ENCODE measurements around the gene CYP51A1.
"Not testable (repeated sequence)": the region's sequence is repeated elsewhere in the genome, so short reads cannot be mapped to it uniquely, and the experiment has no call there.

Gene CYP51A1

DNA sequence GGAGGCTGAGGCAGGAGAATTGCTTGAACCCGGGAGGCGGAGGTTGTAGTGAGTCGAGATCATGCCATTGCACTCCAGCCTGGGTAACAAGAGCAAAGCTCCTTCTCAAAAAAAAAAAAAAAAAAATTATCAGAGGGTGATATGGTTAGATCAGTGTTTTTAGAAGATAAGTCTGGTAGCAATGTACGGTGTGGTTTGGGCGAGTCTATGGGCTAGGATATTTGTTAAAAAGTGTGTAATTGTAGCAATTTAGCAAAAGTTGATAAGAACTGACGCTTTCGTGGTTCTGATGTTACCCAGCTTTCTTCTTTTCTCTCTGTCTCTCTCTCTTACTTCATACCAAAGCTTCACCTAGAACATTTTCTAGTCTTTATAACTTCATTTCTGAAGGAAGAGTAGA lies 6.9 kb upstream of the CYP51A1 start:
- Mint-ChIP-seq H3K27ac (no peak overlapping the region), H3K36me3 (ENCODE audit: low read depth) (no peaks in the 10 kb centered on the region), H3K9me3 (no peaks in the 10 kb centered on the region), H3K4me3 (no peak overlapping the region), H3K27me3 (peaks cover 3% of the 10 kb centered on the region), H3K4me1 (ENCODE audit: low read depth) (no peaks in the 10 kb centered on the region)
- intact Hi-C loops (cut with micrococcal nuclease): no loop called here

DNA sequence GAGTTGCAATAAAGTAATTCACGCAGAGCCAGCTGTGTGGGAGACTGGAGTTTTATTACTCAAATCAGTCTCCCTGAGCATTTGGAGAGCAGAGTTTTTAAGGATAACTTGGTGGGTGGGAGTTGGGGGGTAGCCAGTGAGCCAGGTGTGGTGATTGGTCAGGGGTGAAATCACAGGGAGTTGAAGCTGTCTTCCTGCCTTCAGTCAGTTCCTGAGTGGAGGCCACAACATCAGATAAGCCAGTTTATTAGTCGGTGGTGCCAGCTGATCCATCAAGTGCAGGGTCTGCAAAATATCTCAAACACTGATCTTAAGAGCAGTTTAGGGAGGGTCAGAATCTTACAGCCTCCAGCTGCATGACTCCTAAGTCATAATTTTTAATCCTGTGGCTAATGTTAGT lies 3.3 kb upstream of the CYP51A1 start:
- peaks cover 13% of the 10 kb centered on the region for H3K4me1 Mint-ChIP-seq (ENCODE audit: low read depth)
- peaks cover 16% of the 10 kb centered on the region for H3K36me3 Mint-ChIP-seq (ENCODE audit: low read depth)
- H3K27me3 Mint-ChIP-seq: peaks cover 7% of the 10 kb centered on the region
- intact Hi-C loops (cut with micrococcal nuclease): no loop called here
- H3K27ac Mint-ChIP-seq: no peak overlapping the region
- H3K4me3 Mint-ChIP-seq: no peak overlapping the region
- H3K9me3 Mint-ChIP-seq: no peaks in the 10 kb centered on the region

DNA sequence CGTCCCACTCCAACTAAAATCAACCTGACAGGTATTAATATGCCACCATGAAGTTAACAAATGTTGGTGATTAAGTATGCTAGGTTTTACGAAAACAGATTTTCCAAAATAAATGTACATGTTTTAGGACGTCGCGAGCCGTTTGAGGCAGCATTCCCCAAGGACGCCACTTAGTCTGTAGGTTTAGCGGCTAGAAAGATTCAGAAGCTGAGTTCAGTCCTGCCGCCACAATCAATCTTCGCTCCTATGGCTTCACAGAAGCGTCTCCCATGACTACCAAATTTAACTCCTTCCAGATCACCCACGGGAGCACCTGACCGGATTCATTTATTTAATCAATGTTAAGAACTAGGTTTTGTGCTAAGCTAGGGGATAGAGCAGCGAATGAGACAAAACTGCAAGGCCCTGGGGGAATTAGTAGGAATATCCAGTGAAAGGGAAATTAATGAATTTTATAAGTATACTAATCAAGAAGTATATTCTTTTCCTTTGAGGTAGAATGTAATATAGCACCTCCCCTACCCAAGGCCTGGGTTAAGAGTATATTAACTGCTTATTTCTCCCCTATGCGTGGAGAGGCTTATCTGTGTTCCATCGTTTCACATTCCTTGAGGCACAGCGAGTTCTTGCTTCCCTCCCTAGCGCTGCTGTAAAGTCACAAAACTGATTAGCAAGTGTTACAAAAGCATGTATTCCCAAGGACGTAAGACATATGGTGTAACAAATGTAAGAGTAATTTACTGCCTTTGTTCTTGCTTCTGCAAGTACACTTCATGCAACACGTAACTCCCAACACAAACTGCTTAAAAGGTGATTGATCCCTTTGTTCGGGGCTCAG lies 994 bp upstream of the CYP51A1 start:
- peaks cover 7% of the 10 kb centered on the region for H3K27me3 Mint-ChIP-seq
- H3K9me3 Mint-ChIP-seq: no peaks in the 10 kb centered on the region
- H3K36me3 Mint-ChIP-seq (ENCODE audit: low read depth): peaks cover 28% of the 10 kb centered on the region
- intact Hi-C loops (cut with micrococcal nuclease): loop anchor here (1.0 to 2.0 kb wide), 3 partner anchors 44 to 394 kb away; partner anchors contain the start of genes ANKIB1, KRIT1, LRRD1 and PEX1
- peak overlapping the region; percentile 99 for H3K27ac Mint-ChIP-seq
- peak overlapping the region; percentile 98 for H3K4me3 Mint-ChIP-seq
- peaks cover 28% of the 10 kb centered on the region for H3K4me1 Mint-ChIP-seq (ENCODE audit: low read depth)

DNA sequence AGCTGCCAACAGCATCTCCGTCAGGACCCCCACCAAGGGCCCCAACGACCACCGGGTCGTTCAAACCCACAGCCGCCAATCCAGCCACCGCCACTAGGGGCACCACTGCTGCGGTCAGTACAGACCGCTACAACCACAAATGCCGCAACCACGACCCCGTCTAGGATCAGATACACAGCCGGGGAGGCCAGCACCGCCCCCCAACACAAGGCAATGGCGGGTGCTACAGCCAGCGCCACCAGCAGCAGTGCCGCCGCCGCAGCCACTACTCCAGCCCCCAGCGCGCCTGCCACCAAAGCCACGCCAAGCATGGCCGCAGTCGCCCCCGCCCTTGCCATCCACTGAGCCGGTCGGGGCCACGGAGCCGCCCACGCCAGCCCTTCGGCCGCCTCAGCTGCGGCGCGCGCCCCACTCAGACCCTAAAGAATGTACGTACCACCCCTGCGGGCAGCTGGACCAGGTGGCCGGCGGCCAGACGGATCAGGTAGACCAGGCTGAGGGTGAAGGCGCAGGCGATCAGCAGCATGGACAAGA lies 473 bp downstream of the CYP51A1 start:
- Mint-ChIP-seq H3K4me1 (ENCODE audit: low read depth) (peaks cover 35% of the 10 kb centered on the region), H3K27ac (peak overlapping the region; percentile 99), H3K36me3 (ENCODE audit: low read depth) (peaks cover 39% of the 10 kb centered on the region), H3K9me3 (no peaks in the 10 kb centered on the region), H3K4me3 (peak overlapping the region; percentile 98), H3K27me3 (peaks cover 7% of the 10 kb centered on the region)
- intact Hi-C loops (cut with micrococcal nuclease): loop anchor here (1.0 to 2.0 kb wide), 3 partner anchors 111 to 395 kb away; partner anchors contain the start of genes ANKIB1, KRIT1, PEX1 and RBM48

DNA sequence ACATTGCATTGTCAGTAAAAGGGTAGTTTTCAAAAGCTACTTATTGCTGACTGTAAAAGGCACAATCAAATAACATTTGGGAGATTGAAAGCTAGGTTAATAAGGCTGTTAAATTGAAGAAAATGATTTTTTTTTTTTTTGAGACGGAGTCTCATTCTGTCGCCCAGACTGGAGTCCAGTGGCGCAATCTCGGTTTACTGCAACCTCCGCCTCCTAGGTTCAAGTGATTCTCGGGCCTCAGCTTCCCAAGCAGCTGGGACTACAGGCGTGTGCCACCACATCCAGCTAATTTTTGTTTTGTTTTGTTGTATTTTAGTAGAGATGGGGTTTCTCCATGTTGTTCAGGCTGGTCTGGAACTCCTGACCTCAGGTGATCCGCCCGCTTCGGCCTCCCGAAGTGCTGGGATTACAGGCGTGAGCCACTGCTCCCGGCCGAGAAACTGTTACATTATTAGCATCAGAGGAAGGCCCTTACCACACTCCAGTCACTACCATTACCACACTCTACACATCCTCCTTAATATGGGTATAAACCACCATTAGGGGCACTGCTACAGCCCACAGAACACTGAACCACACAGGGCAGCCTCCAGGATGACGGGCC lies 1.0 kb downstream of the CYP51A1 start:
- H3K27ac Mint-ChIP-seq: peak overlapping the region; percentile 99
- peak overlapping the region; percentile 98 for H3K4me3 Mint-ChIP-seq
- peaks cover 4% of the 10 kb centered on the region for H3K27me3 Mint-ChIP-seq
- H3K9me3 Mint-ChIP-seq: no peaks in the 10 kb centered on the region
- intact Hi-C loops (cut with micrococcal nuclease): no loop called here
- peaks cover 45% of the 10 kb centered on the region for H3K36me3 Mint-ChIP-seq (ENCODE audit: low read depth)
- peaks cover 35% of the 10 kb centered on the region for H3K4me1 Mint-ChIP-seq (ENCODE audit: low read depth)

DNA sequence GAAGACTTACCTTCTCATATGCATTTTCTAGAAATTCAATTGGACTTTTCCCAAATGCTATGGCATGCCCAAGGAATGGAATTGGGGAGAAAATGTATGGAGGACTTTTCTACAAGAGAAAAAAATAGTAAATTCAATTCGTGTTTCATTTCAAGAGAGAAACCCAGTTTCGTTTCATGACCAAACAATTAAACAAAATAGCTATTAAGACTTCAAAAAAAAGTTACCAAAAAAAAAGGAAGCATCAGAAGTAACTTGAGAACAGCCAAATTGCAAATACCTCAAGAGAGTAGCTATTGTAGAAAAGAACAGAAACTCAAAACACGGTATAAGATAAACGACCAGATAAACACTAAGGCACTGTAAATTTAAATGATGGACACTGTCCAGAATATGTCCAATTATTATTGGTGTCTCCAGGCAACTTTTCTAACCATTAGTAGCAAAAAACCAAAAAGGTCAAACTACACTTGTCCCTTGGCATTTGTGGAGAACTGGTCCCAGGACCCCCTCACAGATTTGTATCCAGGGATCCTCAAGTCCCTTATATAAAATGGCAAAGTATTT lies 2.4 kb downstream of the CYP51A1 start:
- H3K9me3 Mint-ChIP-seq: no peaks in the 10 kb centered on the region
- H3K27ac Mint-ChIP-seq: no peak overlapping the region
- intact Hi-C loops (cut with micrococcal nuclease): no loop called here
- peaks cover 35% of the 10 kb centered on the region for H3K4me1 Mint-ChIP-seq (ENCODE audit: low read depth)
- peaks cover 57% of the 10 kb centered on the region for H3K36me3 Mint-ChIP-seq (ENCODE audit: low read depth)
- H3K4me3 Mint-ChIP-seq: peak overlapping the region; percentile 23
- peaks cover 4% of the 10 kb centered on the region for H3K27me3 Mint-ChIP-seq

DNA sequence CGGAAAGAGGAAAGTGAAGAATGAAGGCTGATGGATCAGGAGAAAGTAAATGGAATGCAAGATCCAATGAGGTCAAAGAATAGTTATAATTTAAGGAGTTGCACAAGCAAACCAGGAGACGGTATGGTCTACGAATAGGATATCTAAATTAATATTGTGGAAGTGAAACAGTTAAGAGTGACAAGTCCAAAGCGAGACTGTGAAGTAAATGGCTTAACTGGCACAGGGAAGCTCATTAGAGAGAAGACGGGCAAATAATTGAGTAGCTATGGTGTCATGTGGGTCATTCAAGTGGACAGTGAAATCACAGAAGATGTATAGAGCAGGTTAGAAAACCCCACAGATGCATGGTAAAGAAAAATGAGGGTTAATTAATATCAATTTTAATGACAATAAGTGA lies 3.2 kb downstream of the CYP51A1 start:
- Mint-ChIP-seq H3K36me3 (ENCODE audit: low read depth) (peaks cover 64% of the 10 kb centered on the region), H3K27me3 (peaks cover 4% of the 10 kb centered on the region), H3K4me1 (ENCODE audit: low read depth) (peaks cover 34% of the 10 kb centered on the region), H3K9me3 (no peaks in the 10 kb centered on the region), H3K27ac (no peak overlapping the region), H3K4me3 (no peak overlapping the region)
- intact Hi-C loops (cut with micrococcal nuclease): no loop called here

DNA sequence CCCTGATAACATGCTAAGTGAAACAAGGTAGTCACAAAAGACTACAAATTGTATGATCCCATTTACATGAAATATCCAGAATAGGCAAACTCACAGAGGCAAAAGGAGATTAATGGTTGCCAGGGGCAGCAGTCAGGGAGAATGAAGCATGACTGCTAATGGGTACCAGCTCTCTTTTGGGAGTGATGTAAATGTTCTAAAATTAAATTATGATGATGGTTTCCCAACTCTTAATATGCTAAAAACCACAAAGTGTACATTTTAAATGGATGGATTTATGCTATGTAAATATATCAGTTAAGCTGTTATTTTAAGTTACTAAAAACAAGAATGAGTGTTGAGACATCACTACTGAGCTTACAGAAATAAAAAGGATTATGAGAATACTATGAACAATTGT lies 12.6 kb downstream of the CYP51A1 start:
- H3K27ac Mint-ChIP-seq: no peak overlapping the region
- H3K4me1 Mint-ChIP-seq (ENCODE audit: low read depth): peaks cover 8% of the 10 kb centered on the region
- peaks cover 88% of the 10 kb centered on the region for H3K36me3 Mint-ChIP-seq (ENCODE audit: low read depth)
- H3K4me3 Mint-ChIP-seq: no peak overlapping the region
- no peaks in the 10 kb centered on the region for H3K9me3 Mint-ChIP-seq
- H3K27me3 Mint-ChIP-seq: no peaks in the 10 kb centered on the region
- intact Hi-C loops (cut with micrococcal nuclease): no loop called here

DNA sequence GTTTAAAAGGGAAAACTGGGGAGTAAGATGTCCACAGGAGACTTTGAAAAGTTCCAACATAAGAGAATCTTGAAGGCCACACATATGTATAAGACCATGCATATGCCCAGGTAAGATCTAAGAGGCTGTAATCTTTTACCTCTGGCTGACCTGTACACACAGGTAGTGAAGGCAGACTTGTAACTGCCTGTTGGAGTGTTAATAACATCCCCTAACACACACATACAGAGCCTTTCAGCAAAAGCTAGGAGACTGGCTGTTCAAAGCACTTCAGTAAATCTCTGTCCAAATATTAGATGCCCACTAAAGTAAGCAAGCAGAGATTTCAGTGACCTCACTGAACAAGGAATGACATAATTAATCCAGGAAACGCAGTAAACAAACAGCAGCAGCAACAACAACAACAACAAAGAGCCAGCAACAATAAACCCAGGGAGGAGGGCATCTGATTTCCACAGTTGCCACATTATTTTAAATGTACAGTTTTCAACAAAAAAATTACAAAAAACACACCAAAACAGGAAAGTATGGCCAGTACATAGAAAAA lies 15.0 kb downstream of the CYP51A1 start:
- no peaks in the 10 kb centered on the region for H3K27me3 Mint-ChIP-seq
- H3K27ac Mint-ChIP-seq: no peak overlapping the region
- no peaks in the 10 kb centered on the region for H3K9me3 Mint-ChIP-seq
- H3K4me3 Mint-ChIP-seq: no peak overlapping the region
- H3K36me3 Mint-ChIP-seq (ENCODE audit: low read depth): peaks cover 88% of the 10 kb centered on the region
- intact Hi-C loops (cut with micrococcal nuclease): loop anchor here (5.0 kb wide), 1 partner anchor 98 kb away; no protein-coding TSS in a partner anchor
- H3K4me1 Mint-ChIP-seq (ENCODE audit: low read depth): peaks cover 8% of the 10 kb centered on the region

DNA sequence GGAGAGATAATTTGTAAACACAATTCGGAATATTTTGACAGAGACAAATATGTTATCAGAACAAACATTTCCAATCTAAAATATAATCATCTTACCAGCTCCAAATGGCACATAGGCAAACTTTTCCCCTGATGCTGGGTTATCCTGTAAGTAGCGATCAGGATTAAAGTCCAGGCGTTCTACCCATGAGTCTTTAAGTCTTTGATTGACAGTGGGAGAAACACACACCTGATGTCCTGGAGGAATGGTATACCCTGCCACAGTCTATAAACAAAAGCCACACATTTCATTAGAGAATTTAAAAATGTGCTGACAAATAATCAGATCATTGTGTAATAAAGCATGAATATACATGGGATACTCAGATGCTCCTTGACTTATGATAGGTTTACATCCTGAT lies 17.3 kb downstream of the CYP51A1 start:
- H3K27ac Mint-ChIP-seq: no peak overlapping the region
- H3K4me1 Mint-ChIP-seq (ENCODE audit: low read depth): peaks cover 8% of the 10 kb centered on the region
- intact Hi-C loops (cut with micrococcal nuclease): loop anchor here (5.0 kb wide), 1 partner anchor 100 kb away; no protein-coding TSS in a partner anchor
- peaks cover 93% of the 10 kb centered on the region for H3K36me3 Mint-ChIP-seq (ENCODE audit: low read depth)
- no peaks in the 10 kb centered on the region for H3K9me3 Mint-ChIP-seq
- no peaks in the 10 kb centered on the region for H3K27me3 Mint-ChIP-seq
- no peak overlapping the region for H3K4me3 Mint-ChIP-seq

DNA sequence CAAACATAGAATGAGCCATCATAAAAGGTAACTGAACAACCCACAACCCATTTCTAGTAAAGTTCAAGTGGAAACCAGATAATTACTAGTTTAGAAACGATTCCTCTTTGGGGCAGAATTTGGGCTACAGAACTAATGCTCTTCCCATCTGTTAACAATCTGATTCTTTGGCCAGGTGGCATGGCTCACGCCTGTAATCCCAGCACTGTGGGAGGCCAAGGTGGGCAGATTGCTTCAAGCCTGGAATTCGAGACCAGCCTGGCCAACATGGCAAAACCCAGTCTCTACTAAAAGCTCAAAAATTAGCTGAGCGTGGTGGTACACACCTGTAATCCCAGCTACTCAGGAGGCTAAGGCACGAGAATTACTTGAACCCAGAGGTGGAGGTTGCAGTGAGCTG lies 18.5 kb downstream of the CYP51A1 start:
- Mint-ChIP-seq H3K4me3 (no peak overlapping the region), H3K9me3 (no peaks in the 10 kb centered on the region), H3K27ac (no peak overlapping the region), H3K27me3 (no peaks in the 10 kb centered on the region), H3K36me3 (ENCODE audit: low read depth) (peaks cover 88% of the 10 kb centered on the region), H3K4me1 (ENCODE audit: low read depth) (peaks cover 8% of the 10 kb centered on the region)
- intact Hi-C loops (cut with micrococcal nuclease): loop anchor here (5.0 kb wide), 1 partner anchor 101 kb away; no protein-coding TSS in a partner anchor

DNA sequence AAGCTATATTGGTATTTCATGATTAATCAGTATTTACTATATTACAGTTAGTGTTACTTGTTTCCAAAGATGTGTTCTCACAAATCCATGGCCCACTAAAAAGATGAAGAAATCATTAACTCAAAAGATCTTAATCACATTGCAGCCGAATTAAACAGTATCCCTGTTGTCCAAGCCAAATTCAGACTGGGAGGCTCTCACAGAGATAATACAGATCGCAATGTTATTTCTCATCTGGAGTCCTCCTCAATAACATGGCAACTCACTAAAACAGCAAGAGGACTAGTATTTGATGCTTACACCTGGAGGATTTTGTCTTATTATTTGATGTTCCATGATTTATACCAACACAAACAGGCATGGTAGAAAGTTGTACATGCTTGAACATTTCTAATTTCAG lies 23.4 kb downstream of the CYP51A1 start:
- H3K36me3 Mint-ChIP-seq (ENCODE audit: low read depth): peaks cover 90% of the 10 kb centered on the region
- H3K27ac Mint-ChIP-seq: no peak overlapping the region
- no peaks in the 10 kb centered on the region for H3K9me3 Mint-ChIP-seq
- no peaks in the 10 kb centered on the region for H3K4me1 Mint-ChIP-seq (ENCODE audit: low read depth)
- H3K27me3 Mint-ChIP-seq: no peaks in the 10 kb centered on the region
- H3K4me3 Mint-ChIP-seq: no peak overlapping the region
- intact Hi-C loops (cut with micrococcal nuclease): no loop called here

DNA sequence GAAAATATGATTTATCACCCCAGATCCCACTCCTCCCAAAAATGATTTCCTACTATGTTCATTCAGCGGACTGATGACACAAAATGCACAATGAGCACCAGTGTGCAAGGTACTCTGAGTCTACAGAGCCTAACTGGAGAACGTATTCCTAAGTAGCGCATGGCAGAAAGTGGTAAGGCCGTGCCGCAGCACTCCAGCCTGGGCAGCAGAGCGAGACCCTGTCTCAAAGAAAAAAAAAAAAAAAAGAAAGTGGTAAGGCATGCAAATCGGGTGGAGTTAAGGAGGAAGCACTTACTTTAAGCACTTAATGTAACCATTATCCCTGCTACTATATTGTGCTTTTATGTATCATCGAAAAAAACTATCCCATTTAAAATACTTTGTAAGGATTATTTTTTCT lies 25.5 kb downstream of the CYP51A1 start:
- intact Hi-C loops (cut with micrococcal nuclease): no loop called here
- Mint-ChIP-seq H3K9me3 (no peaks in the 10 kb centered on the region), H3K4me3 (no peak overlapping the region), H3K36me3 (ENCODE audit: low read depth) (peaks cover 88% of the 10 kb centered on the region), H3K27ac (no peak overlapping the region), H3K4me1 (ENCODE audit: low read depth) (no peaks in the 10 kb centered on the region), H3K27me3 (no peaks in the 10 kb centered on the region)

DNA sequence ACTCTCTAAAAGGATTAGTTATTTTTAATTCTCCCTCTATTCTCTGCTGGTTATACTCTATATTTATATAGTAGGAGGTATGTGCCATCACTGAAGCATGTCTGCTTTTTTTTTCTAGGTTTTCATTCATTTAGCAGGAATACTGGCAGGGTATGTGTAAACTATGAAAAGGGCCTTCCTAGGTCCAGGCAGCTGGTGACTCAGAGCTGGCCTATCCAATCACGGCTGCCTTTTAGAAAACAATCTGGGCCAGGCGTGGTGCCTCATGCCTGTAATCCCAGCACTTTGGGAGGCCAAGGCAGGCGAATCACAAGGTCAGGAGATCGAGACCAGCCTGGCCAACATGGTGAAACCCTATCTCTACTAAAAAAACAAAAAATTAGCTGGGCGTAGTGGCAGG lies 31.4 kb downstream of the CYP51A1 start:
- H3K36me3 Mint-ChIP-seq (ENCODE audit: low read depth): peaks cover 86% of the 10 kb centered on the region
- H3K27me3 Mint-ChIP-seq; H3K4me3 Mint-ChIP-seq; H3K27ac Mint-ChIP-seq; H3K4me1 Mint-ChIP-seq (ENCODE audit: low read depth); H3K9me3 Mint-ChIP-seq; intact Hi-C loops (cut with micrococcal nuclease): not testable (repeated sequence)

Measured in dendritic cell treated with granulocyte-macrophage colony-stimulating factor and Interleukin-4, amounts not matched to agents 40 ng/mL and 50 ng/mL, for 4 days (primary cell).